ENCODE data around the gene UBL7. TPM values are rescaled to one million over a fixed set of nuclear protein-coding genes. Genes with fewer than 3 reads are reported as not detected.

Gene UBL7
- total RNA-seq, 1 experiment from 2014 or later, result 38.5 TPM

GRCh38 chr15:74504418-74504817, 43.5 kb upstream of the UBL7 start:
- intact Hi-C loops (cut with micrococcal nuclease; ENCODE audit: unreplicated experiment), result no loop called here
- TF ChIP-seq CTCF (IDR thresholded peaks at IDR 0.05; ENCODE audit: unreplicated experiment), result no peak
- Mint-ChIP-seq H3K4me3 (ENCODE audit: low read depth, unreplicated experiment) (no peak overlapping the region), H3K36me3 (ENCODE audit: insufficient read depth, unreplicated experiment) (no peaks in the 10 kb centered on the region), H3K27me3 (ENCODE audit: unreplicated experiment) (no peaks in the 10 kb centered on the region), H3K9me3 (ENCODE audit: low read depth, unreplicated experiment) (no peaks in the 10 kb centered on the region), H3K27ac (ENCODE audit: unreplicated experiment) (no peak overlapping the region), H3K4me1 (ENCODE audit: low read depth, unreplicated experiment) (no peaks in the 10 kb centered on the region)
- no TSS peak for BruUV-seq (replicated peaks)
- no peak for DNase-seq
- CTCF ChIA-PET, result interaction anchor here (0.6 kb wide), 1 partner anchor 40 kb away, joined by 4 read pairs; no protein-coding TSS in a partner anchor

DNA sequence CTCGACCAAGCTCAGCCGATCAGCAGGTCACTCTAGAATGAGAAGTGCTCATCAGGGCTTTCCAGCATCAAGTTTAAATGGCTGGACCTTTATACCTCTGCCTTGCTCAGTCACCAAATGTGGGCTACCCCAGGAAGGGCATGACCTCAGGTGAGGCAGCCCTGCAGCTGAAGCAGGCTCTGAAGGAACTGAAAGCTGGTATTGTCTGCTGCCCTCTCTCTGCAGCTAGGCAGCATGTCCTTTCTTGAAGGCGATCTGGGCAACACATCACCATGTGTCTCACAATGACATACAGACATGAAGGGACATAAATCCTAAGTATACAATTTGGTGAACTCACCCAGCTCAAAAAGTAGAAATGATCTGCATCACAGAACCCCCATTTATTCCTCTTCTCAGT, 41.3 kb upstream of the UBL7 start:
- TF ChIP-seq CTCF (IDR thresholded peaks at IDR 0.05; ENCODE audit: unreplicated experiment), result no peak
- no peaks in the 10 kb centered on the region for H3K9me3 Mint-ChIP-seq (ENCODE audit: low read depth, unreplicated experiment)
- BruUV-seq (replicated peaks), result no TSS peak
- H3K36me3 Mint-ChIP-seq (ENCODE audit: insufficient read depth, unreplicated experiment), result no peaks in the 10 kb centered on the region
- CTCF ChIA-PET, result no interaction called here
- H3K4me3 Mint-ChIP-seq (ENCODE audit: low read depth, unreplicated experiment), result no peak overlapping the region
- no peak overlapping the region for H3K27ac Mint-ChIP-seq (ENCODE audit: unreplicated experiment)
- no peak for DNase-seq
- intact Hi-C loops (cut with micrococcal nuclease; ENCODE audit: unreplicated experiment), result no loop called here
- H3K4me1 Mint-ChIP-seq (ENCODE audit: low read depth, unreplicated experiment), result no peaks in the 10 kb centered on the region
- H3K27me3 Mint-ChIP-seq (ENCODE audit: unreplicated experiment), result no peaks in the 10 kb centered on the region

GRCh38 chr15:74500401-74500800, 39.4 kb upstream of the UBL7 start:
- no peak for DNase-seq
- H3K36me3 Mint-ChIP-seq (ENCODE audit: insufficient read depth, unreplicated experiment), result no peaks in the 10 kb centered on the region
- no peaks in the 10 kb centered on the region for H3K4me1 Mint-ChIP-seq (ENCODE audit: low read depth, unreplicated experiment)
- no peak for TF ChIP-seq CTCF (IDR thresholded peaks at IDR 0.05; ENCODE audit: unreplicated experiment)
- H3K4me3 Mint-ChIP-seq (ENCODE audit: low read depth, unreplicated experiment), result no peak overlapping the region
- no peak overlapping the region for H3K27ac Mint-ChIP-seq (ENCODE audit: unreplicated experiment)
- BruUV-seq (replicated peaks), result no TSS peak
- intact Hi-C loops (cut with micrococcal nuclease; ENCODE audit: unreplicated experiment), result no loop called here
- H3K27me3 Mint-ChIP-seq (ENCODE audit: unreplicated experiment), result no peaks in the 10 kb centered on the region
- CTCF ChIA-PET, result no interaction called here
- H3K9me3 Mint-ChIP-seq (ENCODE audit: low read depth, unreplicated experiment), result no peaks in the 10 kb centered on the region

GRCh38 chr15:74499366-74499765, 38.4 kb upstream of the UBL7 start:
- H3K9me3 Mint-ChIP-seq (ENCODE audit: low read depth, unreplicated experiment), result no peaks in the 10 kb centered on the region
- CTCF ChIA-PET, result interaction anchor here (0.6 kb wide), 1 partner anchor 135 kb away, joined by 4 read pairs; no protein-coding TSS in a partner anchor
- intact Hi-C loops (cut with micrococcal nuclease; ENCODE audit: unreplicated experiment), result no loop called here

More at GRCh38 chr15:74499366-74499765, 38.4 kb upstream of the UBL7 start:
- Mint-ChIP-seq H3K27me3 (ENCODE audit: unreplicated experiment) (no peaks in the 10 kb centered on the region), H3K4me3 (ENCODE audit: low read depth, unreplicated experiment) (no peak overlapping the region), H3K4me1 (ENCODE audit: low read depth, unreplicated experiment) (no peaks in the 10 kb centered on the region), H3K27ac (ENCODE audit: unreplicated experiment) (no peak overlapping the region), H3K36me3 (ENCODE audit: insufficient read depth, unreplicated experiment) (no peaks in the 10 kb centered on the region)
- DNase-seq, result no peak
- TF ChIP-seq CTCF (IDR thresholded peaks at IDR 0.05; ENCODE audit: unreplicated experiment), result no peak
- BruUV-seq (replicated peaks), result no TSS peak

Data from Calu3 (cell line).